GM19043 (cell line): ENCODE data around the gene ZNG1F.
"Not testable (repeated sequence)": the region's sequence is repeated elsewhere in the genome, so short reads cannot be mapped to it uniquely, and the experiment has no call there.

Source experiments
- ATAC-seq: cut with Tn5 transposase; IDR thresholded peaks from one replicate; pipeline ENCODE4 v1.9.1; 2021; ENCODE audit warnings: low read depth; ENCODE audit not compliant: unreplicated experiment

The ZNG1F gene

DNA sequence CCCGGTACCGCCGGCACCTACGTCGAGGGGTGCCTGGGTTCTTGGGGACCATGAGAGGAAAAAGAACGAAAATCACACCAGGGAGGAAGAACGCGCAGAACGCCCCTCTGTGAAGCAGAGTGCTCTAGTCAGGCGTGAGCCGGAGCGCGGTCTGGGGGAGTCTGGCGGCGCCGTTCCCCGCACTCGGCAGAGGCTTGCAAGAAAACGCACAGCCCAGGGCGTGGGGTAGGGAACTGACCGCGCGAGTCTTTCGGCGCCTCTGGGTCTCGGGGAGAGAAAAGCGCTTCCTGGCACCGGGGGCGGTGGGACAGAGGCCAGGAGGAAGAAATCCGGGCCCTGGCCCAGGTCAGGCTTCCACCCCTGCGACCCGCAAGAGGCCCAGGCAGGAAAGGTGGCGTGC lies 65.3 kb downstream of the ZNG1F start:
- not testable (repeated sequence) for ATAC-seq

- ATAC-seq: not testable (repeated sequence)
Measured at GRCh38 chr9:41123396-41123795, 65.7 kb downstream of the ZNG1F start.

DNA sequence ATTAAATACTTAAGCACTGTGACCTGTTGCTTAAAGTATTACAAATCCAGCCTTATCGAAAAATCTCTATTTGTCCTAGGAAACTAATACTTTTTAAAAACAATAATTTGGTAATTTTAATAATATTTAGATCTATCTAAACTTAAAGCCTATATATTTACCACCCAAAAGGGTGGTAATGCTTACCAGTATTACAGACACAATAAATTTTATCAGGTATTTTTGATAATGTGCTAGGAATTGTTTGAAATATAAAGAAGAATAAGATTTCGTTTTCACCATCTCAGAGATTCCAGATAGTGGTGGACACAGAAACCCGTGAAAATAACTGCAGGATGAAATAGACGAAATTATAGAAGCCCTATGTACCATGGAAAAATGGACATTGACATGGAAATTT lies 68.4 kb downstream of the ZNG1F start:
- ATAC-seq: not testable (repeated sequence)

DNA sequence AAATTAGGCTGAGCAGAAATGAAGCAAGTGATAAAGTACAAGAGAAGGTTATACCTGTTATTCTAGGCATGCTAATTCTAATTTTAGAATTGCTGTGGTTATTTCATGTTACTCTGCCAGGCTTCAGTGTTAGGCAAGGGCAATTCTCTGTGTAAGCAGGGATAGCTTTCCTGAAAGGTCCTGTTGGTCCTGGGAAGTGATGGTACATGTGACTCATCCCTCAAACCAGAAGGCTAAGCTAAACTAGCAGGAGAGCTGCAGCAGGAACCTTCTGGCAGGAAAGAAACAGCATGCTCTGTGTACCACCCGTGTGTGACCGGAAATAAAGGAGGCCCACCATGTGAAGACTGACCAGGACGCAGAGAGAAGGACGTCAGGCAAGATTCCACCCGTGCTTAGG lies 69.4 kb downstream of the ZNG1F start:
- ATAC-seq: not testable (repeated sequence)

DNA sequence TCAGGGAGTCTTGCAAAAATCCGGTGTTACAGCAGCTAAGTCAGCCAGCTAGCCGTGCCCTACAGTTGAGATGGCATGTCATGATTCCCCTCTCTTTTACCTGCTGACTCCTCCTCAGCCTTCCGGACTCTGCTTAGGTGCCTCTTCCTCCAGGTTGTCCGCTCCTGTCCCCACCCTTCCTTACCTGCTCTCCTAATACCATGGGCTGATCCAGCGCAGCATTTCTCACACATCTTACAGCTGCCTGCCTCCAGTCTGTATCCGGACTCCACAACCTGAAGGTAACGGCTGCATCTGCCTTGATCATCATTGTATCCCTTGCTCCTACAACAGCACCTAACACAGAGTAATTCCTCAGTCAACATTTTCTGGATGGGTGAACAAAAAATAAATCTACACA lies 69.8 kb downstream of the ZNG1F start:
- ATAC-seq: not testable (repeated sequence)

DNA sequence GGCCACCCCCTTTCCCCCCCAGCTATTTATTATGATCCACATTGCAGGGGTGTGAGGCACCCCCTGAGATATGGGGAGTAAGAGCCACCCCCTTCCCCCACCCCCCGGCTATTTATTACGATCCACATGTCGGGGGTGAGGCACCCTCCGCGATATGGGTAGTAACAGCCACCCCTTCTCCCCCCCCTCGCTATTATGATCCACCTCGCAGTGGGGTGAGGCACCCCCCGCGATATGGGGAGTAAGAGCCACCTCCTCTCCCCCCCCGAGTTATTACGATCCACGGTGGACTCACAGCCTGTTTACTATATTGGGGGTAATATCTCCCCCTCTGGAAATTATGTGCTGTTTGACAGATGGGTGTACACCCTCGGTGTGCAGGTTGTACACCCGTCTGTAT lies 75.8 kb downstream of the ZNG1F start:
- not testable (repeated sequence) for ATAC-seq

- not testable (repeated sequence) for ATAC-seq
Measured at GRCh38 chr9:41111414-41111813, 77.7 kb downstream of the ZNG1F start.

DNA sequence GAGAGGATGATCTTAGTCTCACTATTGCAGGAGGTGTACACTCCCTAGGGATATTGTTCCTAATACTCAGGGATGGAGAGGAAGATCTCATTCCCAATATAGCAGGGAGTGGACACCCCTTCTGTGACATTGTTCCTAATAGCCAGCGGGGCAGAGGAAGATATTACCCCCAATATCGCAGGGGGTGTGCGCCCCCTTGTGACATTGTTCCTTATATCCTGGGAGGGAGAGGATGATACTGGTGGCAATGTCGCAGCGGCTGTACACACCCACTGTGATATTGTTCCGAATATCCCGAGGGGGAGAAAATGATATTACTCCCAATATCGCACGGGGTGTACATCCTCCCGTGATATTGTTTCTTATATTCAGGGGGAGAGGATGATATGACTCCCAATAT lies 78.2 kb downstream of the ZNG1F start:
- ATAC-seq: not testable (repeated sequence)

GRCh38 chr9:41109253-41109652 lies 79.9 kb downstream of the ZNG1F start:
- not testable (repeated sequence) for ATAC-seq

DNA sequence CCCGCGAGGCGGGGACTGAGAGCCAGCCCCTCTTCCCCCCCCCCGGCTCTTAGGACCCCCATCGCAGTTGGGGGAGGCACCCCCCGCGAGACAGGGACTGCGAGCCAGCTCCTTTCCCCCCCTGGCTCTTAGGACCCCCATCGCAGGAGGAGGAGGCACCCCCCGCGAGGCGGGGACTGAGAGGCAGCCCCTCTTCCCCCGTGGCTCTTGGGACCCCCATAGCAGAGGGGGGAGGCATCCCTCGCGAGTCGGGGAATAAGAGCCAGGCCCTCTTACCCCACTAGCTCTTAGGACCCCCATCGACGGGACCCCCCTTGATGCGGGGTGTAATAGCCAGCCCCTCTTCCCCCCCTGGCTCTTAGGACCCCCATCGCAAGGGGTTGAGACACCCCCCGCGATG lies 80.3 kb downstream of the ZNG1F start:
- ATAC-seq: not testable (repeated sequence)

GRCh38 chr9:41106472-41107116 lies 82.5 kb downstream of the ZNG1F start:
- ATAC-seq: not testable (repeated sequence)

DNA sequence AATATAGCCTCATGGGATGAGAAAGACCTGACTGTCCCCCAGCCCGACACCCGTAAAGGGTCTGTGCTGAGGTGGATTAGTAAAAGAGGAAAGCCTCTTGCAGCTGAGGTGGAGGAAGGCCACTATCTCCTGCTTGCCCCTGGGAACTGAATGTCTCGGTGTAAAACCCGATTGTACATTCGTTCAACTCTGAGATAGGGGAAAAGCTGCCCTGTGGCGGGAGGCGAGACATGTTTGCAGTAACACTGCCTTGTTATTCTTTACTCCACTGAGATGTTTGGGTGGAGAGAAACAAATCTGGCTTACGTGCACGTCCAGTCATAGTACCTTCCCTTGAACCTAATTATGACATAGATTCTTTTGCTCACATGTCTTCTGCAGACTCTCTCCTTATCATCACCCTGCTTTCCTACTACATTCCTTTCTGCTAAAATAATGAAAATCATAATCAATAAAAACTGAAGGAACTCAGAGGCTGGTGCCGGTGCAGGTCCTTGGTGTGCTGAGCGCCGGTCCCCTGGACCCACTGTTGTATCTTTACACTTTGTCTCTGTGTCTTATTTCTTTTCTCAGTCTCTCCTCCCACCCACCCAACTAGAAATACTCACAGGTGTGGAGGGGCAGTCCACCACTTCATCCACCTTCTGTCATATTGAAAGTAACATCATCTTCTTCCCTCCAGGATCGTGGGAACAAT lies 83.4 kb downstream of the ZNG1F start:
- not testable (repeated sequence) for ATAC-seq

DNA sequence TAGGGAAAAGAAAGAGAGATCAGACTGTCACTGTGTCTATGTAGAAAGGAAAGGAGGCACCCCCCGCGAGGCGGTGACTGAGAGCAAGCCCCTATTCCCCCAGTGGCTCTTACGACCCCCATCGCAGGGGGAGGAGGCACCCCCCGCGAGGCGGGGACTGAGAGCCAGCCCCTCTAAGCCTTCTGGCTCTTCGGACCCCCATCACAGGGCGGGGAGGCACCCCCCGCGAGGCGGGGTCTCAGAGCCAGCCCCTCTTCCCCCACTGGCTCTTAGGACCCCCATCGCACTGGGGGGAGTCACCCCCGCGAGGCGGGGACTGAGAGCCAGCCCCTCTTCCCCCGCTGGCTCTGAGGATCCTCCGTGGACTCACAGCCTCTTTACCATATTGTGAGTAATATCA lies 84.6 kb downstream of the ZNG1F start:
- not testable (repeated sequence) for ATAC-seq

- not testable (repeated sequence) for ATAC-seq
Measured at GRCh38 chr9:41100508-41100907, 88.6 kb downstream of the ZNG1F start.

DNA sequence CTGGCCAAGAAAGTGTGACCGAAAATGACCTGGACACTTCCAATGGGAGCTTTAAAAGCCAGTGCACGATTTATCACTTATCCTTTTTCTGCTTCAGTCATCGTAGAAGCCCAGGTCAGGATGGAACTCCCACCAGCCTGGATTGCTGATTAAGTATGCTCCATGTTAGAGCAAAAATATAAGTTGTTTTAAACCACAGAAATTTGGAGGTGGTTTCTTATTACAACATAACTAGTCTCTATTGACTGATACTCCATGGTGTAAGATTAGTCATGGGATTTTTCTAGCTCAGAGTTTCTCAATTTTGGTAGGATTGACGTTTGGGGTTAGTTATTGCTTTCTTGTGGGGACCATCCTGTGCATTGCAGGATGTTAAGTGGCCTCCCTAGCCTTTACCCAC lies 90.4 kb downstream of the ZNG1F start:
- not testable (repeated sequence) for ATAC-seq

- ATAC-seq: not testable (repeated sequence)
Measured at GRCh38 chr9:41095060-41095459, 94.1 kb downstream of the ZNG1F start.

DNA sequence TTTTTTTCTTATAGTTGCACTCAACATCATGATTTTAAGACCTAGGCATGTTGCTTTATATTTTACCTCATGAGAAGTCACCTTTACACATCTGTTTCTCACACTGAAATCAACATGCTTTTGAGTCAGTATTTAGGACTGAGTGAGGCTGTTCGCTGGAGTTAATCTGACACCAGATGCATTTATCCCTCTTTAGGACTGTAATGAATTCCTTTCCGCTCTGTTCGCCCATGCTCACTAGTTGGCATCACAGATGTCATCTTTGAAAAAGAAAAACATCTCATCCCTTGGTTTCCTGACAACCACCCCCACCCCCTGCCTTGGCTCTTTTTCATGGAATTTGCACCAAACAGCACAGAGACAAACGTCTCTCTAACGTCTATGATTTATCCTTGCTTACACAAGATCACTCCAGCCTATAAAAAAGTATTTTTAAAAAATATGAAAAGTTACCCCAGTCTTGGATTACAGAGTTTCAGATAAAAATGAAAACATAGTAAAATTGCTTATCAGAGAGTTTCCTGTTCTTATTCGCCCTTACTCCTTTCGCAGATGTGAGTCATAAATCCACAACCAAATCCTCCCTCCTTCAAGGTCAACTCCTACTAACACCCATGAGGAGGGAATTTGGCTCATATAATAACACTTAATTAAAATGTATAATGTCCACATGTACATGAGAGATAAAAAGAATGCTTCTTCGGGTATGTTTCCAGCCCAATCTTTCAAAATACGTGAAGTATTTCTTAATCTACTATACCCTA lies 94.9 kb downstream of the ZNG1F start:
- not testable (repeated sequence) for ATAC-seq

- not testable (repeated sequence) for ATAC-seq
Measured at GRCh38 chr9:41090922-41091321, 98.2 kb downstream of the ZNG1F start.

DNA sequence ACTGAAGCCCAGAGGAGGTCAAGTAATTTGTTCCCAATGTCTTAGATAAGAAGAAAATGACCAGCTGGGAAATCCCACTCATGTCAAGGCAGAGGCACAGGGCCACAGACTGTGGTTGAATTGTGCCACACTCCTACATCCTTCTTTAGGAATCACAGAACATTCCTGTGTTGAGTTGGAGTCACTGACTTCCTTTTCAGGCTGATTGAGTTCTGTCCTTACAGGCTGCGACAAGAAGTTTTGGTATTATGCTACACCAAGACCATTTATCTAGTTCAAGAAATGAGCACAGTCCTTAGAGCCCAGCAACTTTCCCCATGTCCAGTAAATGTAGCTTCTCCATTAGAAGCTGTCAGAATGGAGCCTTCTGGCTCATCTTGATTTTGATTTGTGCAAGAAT lies 98.7 kb downstream of the ZNG1F start:
- ATAC-seq: not testable (repeated sequence)

- peak; percentile 77 for ATAC-seq
Measured at GRCh38 chr9:41088450-41089059, 100.6 kb downstream of the ZNG1F start.

GRCh38 chr9:41087929-41088328 lies 101.2 kb downstream of the ZNG1F start:
- not testable (repeated sequence) for ATAC-seq
